ENCODE measurements around the gene CUEDC1.
A peak's percentile ranks its signal among the peaks of the same experiment; 100 is the strongest.

CUEDC1 gene

DNA sequence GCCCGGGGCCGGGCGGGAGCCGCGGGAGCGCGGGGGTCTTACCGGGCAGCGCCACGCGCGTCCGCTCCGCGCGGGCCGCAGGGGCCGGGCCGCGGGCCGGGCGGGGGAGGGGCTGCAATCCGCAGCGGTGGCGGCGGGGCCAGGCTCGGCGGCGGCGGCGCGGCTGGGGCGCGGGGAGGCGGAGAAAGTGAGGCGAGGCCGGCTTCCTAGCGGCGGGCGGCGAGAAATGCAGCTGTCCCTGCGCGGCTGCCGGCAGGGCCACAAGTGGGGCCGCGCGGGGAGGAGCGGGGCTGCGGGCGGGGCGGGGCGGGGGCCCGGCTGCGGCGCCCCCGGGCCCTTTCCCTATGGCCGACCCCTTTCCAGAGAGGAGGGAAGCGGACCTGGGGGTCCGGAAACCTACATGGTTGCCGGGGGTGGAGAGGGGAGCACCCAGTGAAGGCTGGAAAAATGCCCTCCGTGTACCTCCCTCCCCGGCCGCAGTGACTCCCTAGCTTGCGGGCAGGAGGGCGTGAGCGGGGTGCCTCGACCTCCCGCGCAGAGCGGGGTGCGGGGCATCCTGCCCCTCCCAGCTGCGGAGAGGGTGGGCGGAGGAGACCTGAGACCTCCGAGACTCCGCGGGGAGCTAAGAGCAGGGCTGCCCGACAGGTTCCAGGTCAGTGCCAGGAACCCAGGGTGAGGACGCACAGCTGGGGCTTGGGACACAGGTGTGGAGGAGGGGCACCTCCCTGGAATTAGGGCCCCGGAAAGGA, at the start of gene CUEDC1:
TSS of gene CUEDC1 (minus strand) at position 230 of the 749 bp plus-strand sequence. CDS start 69,848 bp downstream, outside the sequence.
- Histone ChIP-seq H3K27me3 (no peaks in the 10 kb centered on the region), H3K36me3 (no peaks in the 10 kb centered on the region), H3K4me3 (peak within 1 kb of the TSS; percentile 88 to 92), H3K9me3 (no peaks in the 10 kb centered on the region), H3K4me1 (peaks cover 0 to 47% (median 41%) of the 10 kb centered on the region in 4 donors), H3K27ac (peak within 1 kb of the TSS; percentile 98 to 99)
- intact Hi-C loops (cut with DNase I; ENCODE audit: low total_unique reads) = loop anchor here (2.0 kb wide), 1 partner anchor 29 kb away; no protein-coding TSS in a partner anchor
- peak; percentile 28 to 57 for TF ChIP-seq CTCF (IDR thresholded peaks at IDR 0.05)
- DNase-seq = peak; percentile 68 to 88

DNA sequence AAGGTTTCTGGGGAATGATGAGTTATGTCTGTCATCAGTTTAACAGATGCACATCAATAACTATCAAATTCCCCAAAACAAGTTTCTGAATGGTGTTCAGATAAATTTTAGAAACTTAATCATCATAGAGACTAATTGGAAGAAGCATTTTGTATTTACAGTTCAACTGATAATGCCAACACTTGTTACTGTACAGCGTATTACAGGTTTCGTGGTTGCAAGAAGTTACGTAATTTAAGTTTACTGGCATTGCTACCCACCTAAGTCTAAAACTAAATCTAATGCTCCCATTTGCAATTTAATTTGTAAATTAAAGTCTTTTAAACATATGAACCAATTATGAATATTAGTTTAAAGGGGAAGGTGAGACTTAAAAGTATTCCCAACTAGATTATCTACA, 48.8 kb upstream of the CUEDC1 start:
- H3K36me3 ChIP-seq = peaks cover 38 to 60% (median 38%) of the 10 kb centered on the region in 3 donors
- H3K4me3 ChIP-seq = no peak overlapping the region
- no peak for DNase-seq

DNA sequence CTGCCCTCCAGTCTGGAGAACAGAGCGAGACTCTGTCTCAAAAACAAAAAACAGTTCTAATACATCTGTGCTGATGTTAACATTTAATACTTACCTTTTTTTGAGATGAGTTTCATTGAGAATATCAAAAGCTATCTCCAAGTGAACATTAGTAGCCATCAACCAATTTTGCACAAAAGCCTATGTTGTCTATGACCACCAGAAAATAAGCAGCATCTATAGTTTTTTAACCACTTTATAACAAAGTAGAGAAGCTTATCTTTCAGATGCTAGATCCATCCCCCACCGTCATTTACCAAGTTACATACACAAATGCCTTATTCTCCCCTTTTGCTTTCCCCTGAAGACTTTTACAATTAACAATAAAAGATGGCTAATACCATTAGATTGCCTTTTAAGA, 47.8 kb upstream of the CUEDC1 start:
- Histone ChIP-seq H3K4me1 (peaks cover 0 to 52% (median 22%) of the 10 kb centered on the region in 4 donors), H3K4me3 (no peak overlapping the region), H3K36me3 (peaks cover 38 to 60% (median 38%) of the 10 kb centered on the region in 3 donors), H3K27ac (no peak overlapping the region), H3K27me3 (no peaks in the 10 kb centered on the region), H3K9me3 (no peaks in the 10 kb centered on the region)
- TF ChIP-seq CTCF (IDR thresholded peaks at IDR 0.05) = no peak
- intact Hi-C loops (cut with DNase I; ENCODE audit: low total_unique reads) = loop anchor here (10.0 kb wide), 2 partner anchors 112 to 748 kb away; partner anchors contain the start of gene MSI2
- DNase-seq = no peak

More for the DNA sequence above, 48.8 kb upstream of the CUEDC1 start:
- no peak overlapping the region for H3K27ac ChIP-seq
- peaks cover 0 to 56% (median 26%) of the 10 kb centered on the region in 4 donors for H3K4me1 ChIP-seq
- no peaks in the 10 kb centered on the region for H3K9me3 ChIP-seq
- TF ChIP-seq CTCF (IDR thresholded peaks at IDR 0.05) = no peak
- intact Hi-C loops (cut with DNase I; ENCODE audit: low total_unique reads) = loop anchor here (10.0 kb wide), 2 partner anchors 111 to 749 kb away; partner anchors contain the start of gene MSI2
- no peaks in the 10 kb centered on the region for H3K27me3 ChIP-seq

DNA sequence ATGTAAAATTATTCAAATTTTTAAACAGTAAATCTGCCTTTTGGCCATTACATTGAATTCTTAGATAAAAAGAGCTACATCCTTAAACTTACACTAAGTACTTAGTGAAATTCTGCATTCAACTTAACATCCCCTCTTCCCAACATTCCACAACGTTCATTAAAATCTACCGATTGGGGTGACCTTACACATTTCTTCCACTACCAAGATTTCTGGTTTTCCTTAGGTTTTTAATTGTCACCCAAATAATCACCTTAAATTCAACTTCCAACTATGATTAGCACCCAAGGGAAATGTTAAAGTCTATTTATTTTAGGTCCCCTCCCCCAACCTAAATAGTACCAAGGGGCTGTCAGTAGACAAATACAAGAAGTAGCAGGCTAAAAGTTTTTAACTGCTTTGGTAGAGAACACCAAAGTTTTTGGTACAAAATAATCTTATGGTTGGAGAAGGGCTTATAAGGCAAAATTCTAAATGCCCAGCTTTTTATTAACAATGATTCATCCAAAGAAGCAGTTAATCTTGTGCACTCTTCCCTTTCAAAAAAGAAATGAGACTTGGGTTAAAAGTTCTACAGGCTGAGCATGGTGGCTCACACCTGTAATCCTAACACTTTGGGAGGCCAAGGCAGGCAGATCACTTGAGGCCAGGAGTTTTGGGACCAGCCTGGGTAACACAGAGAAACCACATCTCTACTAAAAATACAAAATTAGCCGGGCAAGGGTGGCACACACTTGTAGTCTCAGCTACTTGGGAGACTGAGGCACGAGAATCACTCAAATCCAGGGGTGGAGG, 47.1 kb upstream of the CUEDC1 start:
- no peak overlapping the region for H3K4me3 ChIP-seq
- no peak overlapping the region for H3K27ac ChIP-seq
- peaks cover 0 to 51% (median 21%) of the 10 kb centered on the region in 4 donors for H3K4me1 ChIP-seq
- TF ChIP-seq CTCF (IDR thresholded peaks at IDR 0.05) = peak in 1 of 2 experiments; percentile 8
- intact Hi-C loops (cut with DNase I; ENCODE audit: low total_unique reads) = loop anchor here (10.0 kb wide), 2 partner anchors 112 to 748 kb away; partner anchors contain the start of gene MSI2
- DNase-seq = no peak
- peaks cover 38 to 60% (median 44%) of the 10 kb centered on the region in 3 donors for H3K36me3 ChIP-seq
- H3K9me3 ChIP-seq = no peaks in the 10 kb centered on the region
- no peaks in the 10 kb centered on the region for H3K27me3 ChIP-seq

- Histone ChIP-seq H3K36me3 (peaks cover 38 to 60% (median 50%) of the 10 kb centered on the region in 3 donors), H3K9me3 (no peaks in the 10 kb centered on the region), H3K4me3 (no peak overlapping the region), H3K4me1 (peaks cover 0 to 51% (median 21%) of the 10 kb centered on the region in 4 donors), H3K27ac (no peak overlapping the region), H3K27me3 (no peaks in the 10 kb centered on the region)
- intact Hi-C loops (cut with DNase I; ENCODE audit: low total_unique reads) = loop anchor here (10.0 kb wide), 2 partner anchors 113 to 747 kb away; partner anchors contain the start of gene MSI2
- TF ChIP-seq CTCF (IDR thresholded peaks at IDR 0.05) = no peak
- DNase-seq = no peak
These were observed 46.4 kb upstream of the CUEDC1 start for GRCh38 chr17:58001461-58002124.
